Spleen (tissue), 11 donors: ENCODE data around the gene SRPK2. TPM values are rescaled to one million over a fixed set of nuclear protein-coding genes. Genes with fewer than 3 reads are reported as not detected.

ENCODE experiments used
- DNase-seq: peaks from one replicate; pipeline ENCODE4 v3.0.0-alpha.2; 2020
- H3K27ac ChIP-seq, 8 donors: fragments of 200-600 bp; sonication (generic) in 7 of 8; 1 replicate in 4 of 8; 2 replicates in 4 of 8; pipeline versions ENCODE4 v1.5.0 to v1.8.0; 2016 to 2021; ENCODE audit warnings: inconsistent platforms in 4 of 8, mild to moderate bottlenecking in 4 of 8, moderate library complexity in 1 of 8
- H3K27me3 ChIP-seq, 7 donors: fragments of 200-600 bp; sonication (generic) in 6 of 7; replicated peaks in 1 of 7; 1 replicate in 4 of 7; 2 replicates in 3 of 7; pipeline versions ENCODE4 v1.5.0 to v1.8.0; 2016 to 2021; ENCODE audit warnings: inconsistent platforms in 3 of 7, mild to moderate bottlenecking in 1 of 7
- H3K36me3 ChIP-seq, 6 donors: fragments of 200-600 bp; sonication (generic) in 5 of 6; 1 replicate in 4 of 6; 2 replicates in 2 of 6; pipeline versions ENCODE4 v1.5.0 to v1.8.0; 2016 to 2021; ENCODE audit warnings: inconsistent platforms in 2 of 6
- H3K4me1 ChIP-seq, 6 donors: fragments of 200-600 bp; sonication (generic) in 5 of 6; 1 replicate in 3 of 6; 2 replicates in 3 of 6; pipeline versions ENCODE4 v1.5.0 to v1.8.0; 2016 to 2021; ENCODE audit warnings: inconsistent platforms in 3 of 6
- H3K4me3 ChIP-seq, 8 donors: fragments of 200-600 bp; sonication (generic) in 7 of 8; 1 replicate in 4 of 8; 2 replicates in 4 of 8; pipeline versions ENCODE4 v1.5.0 to v1.8.0; 2016 to 2021; ENCODE audit warnings: inconsistent platforms in 4 of 8, mild to moderate bottlenecking in 4 of 8, moderate library complexity in 2 of 8
- H3K9me3 ChIP-seq, 8 donors: fragments of 200-600 bp; sonication (generic) in 7 of 8; 1 replicate in 4 of 8; 2 replicates in 4 of 8; pipeline versions ENCODE4 v1.5.0 to v1.8.0; 2016 to 2021; ENCODE audit warnings: inconsistent platforms in 4 of 8
- POLR2A ChIP-seq, 3 donors: fragments of 450-650 bp; IDR thresholded peaks; one replicate each; pipeline ENCODE4 v1.5.1; 2017; ENCODE audit warnings: antibody characterized with exemption in 3 of 3, mild to moderate bottlenecking in 1 of 3
- POLR2AphosphoS5 ChIP-seq, 3 donors: sonication (generic); formaldehyde crosslinking; IDR thresholded peaks; one replicate each; pipeline ENCODE4 v1.5.1; 2017; ENCODE audit warnings: antibody characterized with exemption in 3 of 3
- WGBS, 5 donors: extraction: QIAGEN DNeasy Blood & Tissue Kit in 3 of 5; methylation state at CpG; one replicate each; pipeline versions ENCODE4 v1.1.5 to v1.1.7; 2013 to 2018; 5-methylcytosine and 5-hydroxymethylcytosine counted together
- intact Hi-C: fragments of 100-400 bp; cut with DNase I; formaldehyde crosslinking; loops from one replicate; pipeline ENCODE4 v1.15.0; 2023; ENCODE audit warnings: low total_unique reads
- polyA plus RNA-seq, 3 donors: library from polyadenylated mRNA; stranded (reverse); fragments of 200-250 nt; gene quantifications; one replicate each; pipeline ENCODE4 v1.2.1, GENCODE V29; 2013
- total RNA-seq, 7 donors: library from RNA; depleted of rRNA in 3 of 7; stranded (reverse); fragments of >200 nt in 3 of 7; fragmentation: NEBNext Ultra II Directional in 4 of 7; extraction: Animal tissue kit (Norgen Biotek cat#: 25700) in 4 of 7; gene quantifications; one replicate each; pipeline versions ENCODE4 v1.1.0 to v1.2.1, GENCODE V29; 2016 to 2021
- TF ChIP-seq, protein P1 (sequence below), 11 experiments: fragments of 200-600 bp in 7 of 11; fragments of 450-650 bp in 4 of 11; sonication (generic) in 4 of 11; IDR thresholded peaks in 8 of 11; conservative IDR thresholded peaks in 3 of 11; 1 replicate in 7 of 11; 2 replicates in 4 of 11; pipeline versions ENCODE4 v1.4.0 to v1.8.0; 2016 to 2021; ENCODE audit warnings: antibody characterized with exemption in 11 of 11, inconsistent platforms in 4 of 11, mild to moderate bottlenecking in 1 of 11
- donor health status: healthy with polysubstance abuse.
- donor health status: DM: no; HTN: no; CAD: no; lungs with moderate emphysema.
- donor health status: DM: no; HTN: no; CAD: no.
- donor health status: Bipolar disorder and iron deficiency.
- donor health status: healthy.
- donor health status: DM: no; HTN: no; CAD: no.
- donor health status: DM: yes; HTN: yes; CAD: no.

SRPK2 gene
- total and polyA plus RNA-seq, 10 donors = 9.6 to 60.3 (median 46.2) TPM

DNA sequence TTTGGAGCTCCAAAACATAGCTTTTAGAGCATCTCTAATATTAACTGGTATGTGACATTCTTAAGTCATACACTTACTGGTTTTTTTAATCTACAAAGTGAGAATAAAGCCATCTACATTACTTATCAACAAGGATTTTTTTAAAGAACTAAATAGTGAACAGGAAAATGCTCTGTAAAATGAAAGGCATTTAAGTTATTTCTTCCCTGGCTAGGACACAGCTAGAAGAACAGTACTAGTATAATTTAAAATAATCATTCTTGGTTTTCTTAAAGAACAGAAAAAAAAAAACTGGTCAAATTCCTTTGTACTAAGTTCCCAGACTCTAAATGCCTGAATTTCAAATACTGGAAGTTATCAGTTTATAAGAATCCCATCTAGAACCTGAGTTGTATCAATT is 139.5 kb downstream of the SRPK2 start:
- Histone ChIP-seq H3K36me3 (peaks cover 0 to 5% (median 0%) of the 10 kb centered on the region in 6 donors), H3K27me3 (no peaks in the 10 kb centered on the region), H3K4me1 (peaks cover 0 to 68% (median 25%) of the 10 kb centered on the region in 6 donors), H3K27ac (no peak overlapping the region), H3K9me3 (peaks cover 0 to 4% (median 0%) of the 10 kb centered on the region in 8 donors), H3K4me3 (no peak overlapping the region)
- intact Hi-C loops = no loop called here
- no peak for DNase-seq
- TF ChIP-seq, protein P1, sequence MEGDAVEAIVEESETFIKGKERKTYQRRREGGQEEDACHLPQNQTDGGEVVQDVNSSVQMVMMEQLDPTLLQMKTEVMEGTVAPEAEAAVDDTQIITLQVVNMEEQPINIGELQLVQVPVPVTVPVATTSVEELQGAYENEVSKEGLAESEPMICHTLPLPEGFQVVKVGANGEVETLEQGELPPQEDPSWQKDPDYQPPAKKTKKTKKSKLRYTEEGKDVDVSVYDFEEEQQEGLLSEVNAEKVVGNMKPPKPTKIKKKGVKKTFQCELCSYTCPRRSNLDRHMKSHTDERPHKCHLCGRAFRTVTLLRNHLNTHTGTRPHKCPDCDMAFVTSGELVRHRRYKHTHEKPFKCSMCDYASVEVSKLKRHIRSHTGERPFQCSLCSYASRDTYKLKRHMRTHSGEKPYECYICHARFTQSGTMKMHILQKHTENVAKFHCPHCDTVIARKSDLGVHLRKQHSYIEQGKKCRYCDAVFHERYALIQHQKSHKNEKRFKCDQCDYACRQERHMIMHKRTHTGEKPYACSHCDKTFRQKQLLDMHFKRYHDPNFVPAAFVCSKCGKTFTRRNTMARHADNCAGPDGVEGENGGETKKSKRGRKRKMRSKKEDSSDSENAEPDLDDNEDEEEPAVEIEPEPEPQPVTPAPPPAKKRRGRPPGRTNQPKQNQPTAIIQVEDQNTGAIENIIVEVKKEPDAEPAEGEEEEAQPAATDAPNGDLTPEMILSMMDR (IDR thresholded peaks at IDR 0.05 in 8 of 11, conservative IDR thresholded peaks at IDR 0.05 in 3 of 11) = no peak
- TF ChIP-seq POLR2AphosphoS5 (IDR thresholded peaks at IDR 0.05) (no peak), POLR2A (IDR thresholded peaks at IDR 0.05) (no peak)

- intact Hi-C loops = no loop called here
- H3K4me1 ChIP-seq = peaks cover 0 to 62% (median 17%) of the 10 kb centered on the region in 6 donors
- TF ChIP-seq POLR2A (IDR thresholded peaks at IDR 0.05) = no peak
- no peak for TF ChIP-seq POLR2AphosphoS5 (IDR thresholded peaks at IDR 0.05)
- TF ChIP-seq, protein P1 (IDR thresholded peaks at IDR 0.05 in 8 of 11, conservative IDR thresholded peaks at IDR 0.05 in 3 of 11) = no peak
- no peak for DNase-seq
- peaks cover 0 to 5% (median 0%) of the 10 kb centered on the region in 6 donors for H3K36me3 ChIP-seq
- H3K27ac ChIP-seq = no peak overlapping the region
- H3K4me3 ChIP-seq = no peak overlapping the region
- H3K27me3 ChIP-seq = no peaks in the 10 kb centered on the region
- H3K9me3 ChIP-seq = peaks cover 0 to 4% (median 0%) of the 10 kb centered on the region in 8 donors
Observed at GRCh38 chr7:105246679-105247078, 142.0 kb downstream of the SRPK2 start.

DNA sequence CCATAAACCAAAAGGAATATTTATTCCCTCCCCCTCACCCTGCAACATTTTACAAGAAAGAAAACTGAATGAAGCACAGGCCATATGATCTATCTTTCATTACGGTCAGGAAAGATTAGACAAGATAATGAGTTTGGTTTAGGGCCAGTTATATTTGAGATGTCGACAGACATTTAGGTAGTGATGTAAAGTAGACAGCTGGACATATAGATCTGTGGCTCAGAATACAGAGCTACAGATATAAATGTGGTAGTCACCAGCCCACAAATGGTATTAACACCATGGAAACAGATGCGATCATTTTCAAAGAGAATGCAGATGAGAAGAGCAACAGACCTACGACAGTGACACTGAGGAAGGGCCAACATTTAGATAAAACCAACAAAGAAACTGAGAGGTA is 142.5 kb downstream of the SRPK2 start:
- DNase-seq = no peak
- H3K36me3 ChIP-seq = peaks cover 0 to 5% (median 0%) of the 10 kb centered on the region in 6 donors
- no peak overlapping the region for H3K27ac ChIP-seq
- no peak overlapping the region for H3K4me3 ChIP-seq
- peaks cover 0 to 4% (median 0%) of the 10 kb centered on the region in 8 donors for H3K9me3 ChIP-seq
- peaks cover 0 to 62% (median 15%) of the 10 kb centered on the region in 6 donors for H3K4me1 ChIP-seq
- no peaks in the 10 kb centered on the region for H3K27me3 ChIP-seq
- TF ChIP-seq, protein P1 (IDR thresholded peaks at IDR 0.05 in 8 of 11, conservative IDR thresholded peaks at IDR 0.05 in 3 of 11) = no peak
- no peak for TF ChIP-seq POLR2AphosphoS5 (IDR thresholded peaks at IDR 0.05)
- TF ChIP-seq POLR2A (IDR thresholded peaks at IDR 0.05) = no peak
- intact Hi-C loops = no loop called here
- 84 to 94% (median 86%) methylated on average over 4 of the region's 4 CpGs for WGBS, 5 donors

DNA sequence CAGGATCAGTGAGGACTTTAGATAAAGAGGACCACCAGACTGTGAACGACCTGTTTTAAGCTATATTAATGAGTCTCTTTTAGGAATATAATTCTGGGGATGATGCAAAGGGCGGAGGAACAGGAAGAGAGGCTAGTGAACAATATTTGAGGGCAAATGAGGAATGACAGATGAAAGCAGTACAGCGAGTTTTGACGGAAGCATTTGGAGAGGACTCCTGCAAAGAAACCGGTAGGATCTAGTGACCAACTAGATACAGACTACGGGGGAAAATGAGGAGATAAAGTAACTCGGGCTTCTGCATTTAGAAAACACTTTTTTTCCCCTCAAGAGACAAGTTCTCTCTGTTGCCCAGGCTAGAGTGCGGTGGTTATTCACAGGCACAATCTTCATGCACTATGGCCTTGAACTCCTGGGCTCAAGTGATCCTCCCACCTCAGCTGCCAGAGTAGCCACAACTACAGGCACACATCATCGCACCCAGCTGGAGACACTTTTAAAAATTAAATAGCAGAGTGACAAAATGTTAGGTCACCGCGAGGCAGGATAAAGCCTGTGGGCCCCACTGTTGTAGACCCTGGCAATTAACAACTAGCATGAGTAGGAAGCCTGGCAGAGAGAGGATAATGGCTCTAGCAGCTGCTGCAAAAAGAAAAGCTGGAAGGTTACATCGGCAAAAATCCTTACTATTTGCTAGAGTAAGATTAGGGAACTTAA is 143.2 kb downstream of the SRPK2 start:
- DNase-seq = no peak
- 62 to 79% (median 73%) methylated on average over 12 of the region's 12 CpGs for WGBS, 5 donors

More for the DNA sequence above, 143.2 kb downstream of the SRPK2 start:
- intact Hi-C loops = no loop called here
- Histone ChIP-seq H3K4me3 (no peak overlapping the region), H3K27ac (no peak overlapping the region), H3K27me3 (no peaks in the 10 kb centered on the region), H3K9me3 (peaks cover 0 to 4% (median 0%) of the 10 kb centered on the region in 8 donors), H3K4me1 (peaks cover 0 to 64% (median 14%) of the 10 kb centered on the region in 6 donors), H3K36me3 (peaks cover 0 to 5% (median 0%) of the 10 kb centered on the region in 6 donors)
- TF ChIP-seq POLR2AphosphoS5 (IDR thresholded peaks at IDR 0.05) (no peak), POLR2A (IDR thresholded peaks at IDR 0.05) (no peak)
- TF ChIP-seq, protein P1 (IDR thresholded peaks at IDR 0.05 in 8 of 11, conservative IDR thresholded peaks at IDR 0.05 in 3 of 11) = no peak
